ENCODE results near the gene NXNL1. TPM values are rescaled to one million over a fixed set of nuclear protein-coding genes. Genes with fewer than 3 reads are reported as not detected.

The NXNL1 gene
- total RNA-seq, 1 donor from 2014 or later = not detected

GRCh38 chr19:17419154-17419620 is 41.5 kb downstream of the NXNL1 start:
- ATAC-seq = no peak

GRCh38 chr19:17418710-17419109 is 42.0 kb downstream of the NXNL1 start:
- ATAC-seq = no peak

- ATAC-seq = no peak
These were observed 45.6 kb downstream of the NXNL1 start for GRCh38 chr19:17415121-17415520.

- ATAC-seq = no peak
These were observed 46.6 kb downstream of the NXNL1 start for GRCh38 chr19:17414097-17414496.

- no peak for ATAC-seq
These were observed 48.9 kb downstream of the NXNL1 start for GRCh38 chr19:17411801-17412200.

GRCh38 chr19:17409990-17410389 is 50.7 kb downstream of the NXNL1 start:
- no peak for ATAC-seq

- ATAC-seq = no peak
These were observed 53.9 kb downstream of the NXNL1 start for GRCh38 chr19:17406887-17407196.

- ATAC-seq = no peak
These were observed 54.5 kb downstream of the NXNL1 start for GRCh38 chr19:17406046-17406886.

Other genes with a start within 250 kb of the NXNL1 start
- gene USE1, start 245.6 kb downstream of the NXNL1 start, total RNA-seq = 21.7 TPM
- 13.3 TPM for gene OCEL1, start 234.7 kb downstream of the NXNL1 start, total RNA-seq
- gene NR2F6, start 215.0 kb downstream of the NXNL1 start, total RNA-seq = 53.8 TPM
- 0.64 TPM for gene USHBP1, start 196.2 kb downstream of the NXNL1 start, total RNA-seq
- gene BABAM1, start 193.5 kb downstream of the NXNL1 start, total RNA-seq = 55.8 TPM
- 0.04 TPM for gene ANKLE1, start 179.0 kb downstream of the NXNL1 start, total RNA-seq
- 2.2 TPM for gene ABHD8, start 157.5 kb downstream of the NXNL1 start, total RNA-seq
- 42.6 TPM for gene MRPL34, start 155.1 kb downstream of the NXNL1 start, total RNA-seq
- 21.5 TPM for gene DDA1, start 151.4 kb downstream of the NXNL1 start, total RNA-seq
- 9.9 TPM for gene ANO8, start 126.1 kb downstream of the NXNL1 start, total RNA-seq
- gene GTPBP3, start 123.4 kb downstream of the NXNL1 start, total RNA-seq = 11.7 TPM
- 22.6 TPM for gene PLVAP, start 83.6 kb downstream of the NXNL1 start, total RNA-seq
- not detected for gene CCDC194, start 66.7 kb downstream of the NXNL1 start, total RNA-seq
- 2.8 TPM for gene BST2, start 55.3 kb downstream of the NXNL1 start, total RNA-seq
- 49.9 TPM for gene MVB12A, start 40.9 kb downstream of the NXNL1 start, total RNA-seq
- gene TMEM221, start 12.3 kb downstream of the NXNL1 start, total RNA-seq = not detected
- gene SLC27A1, start 9.6 kb upstream of the NXNL1 start, total RNA-seq = 4.1 TPM
- gene PGLS, start 50.7 kb upstream of the NXNL1 start, total RNA-seq = 104 TPM
- 28.5 TPM for gene COLGALT1, start 94.7 kb upstream of the NXNL1 start, total RNA-seq
- gene UNC13A, start 227.4 kb upstream of the NXNL1 start, total RNA-seq = 0.04 TPM

Data from esophagus mucosa (tissue), 1 donor.